Glomerular visceral epithelial cell (primary cell): ENCODE measurements around the gene LHX2.

Source experiments
- DNase-seq: peaks from one replicate; pipeline ENCODE4 v3.0.0-alpha.2; 2016; ENCODE audit errors: extremely low spot score

LHX2 gene

GRCh38 chr9:124013309-124014210, 2.0 kb downstream of the LHX2 start:
- DNase-seq, result no peak

- no peak for DNase-seq
Measured at GRCh38 chr9:124014211-124014955, 2.8 kb downstream of the LHX2 start.

DNA sequence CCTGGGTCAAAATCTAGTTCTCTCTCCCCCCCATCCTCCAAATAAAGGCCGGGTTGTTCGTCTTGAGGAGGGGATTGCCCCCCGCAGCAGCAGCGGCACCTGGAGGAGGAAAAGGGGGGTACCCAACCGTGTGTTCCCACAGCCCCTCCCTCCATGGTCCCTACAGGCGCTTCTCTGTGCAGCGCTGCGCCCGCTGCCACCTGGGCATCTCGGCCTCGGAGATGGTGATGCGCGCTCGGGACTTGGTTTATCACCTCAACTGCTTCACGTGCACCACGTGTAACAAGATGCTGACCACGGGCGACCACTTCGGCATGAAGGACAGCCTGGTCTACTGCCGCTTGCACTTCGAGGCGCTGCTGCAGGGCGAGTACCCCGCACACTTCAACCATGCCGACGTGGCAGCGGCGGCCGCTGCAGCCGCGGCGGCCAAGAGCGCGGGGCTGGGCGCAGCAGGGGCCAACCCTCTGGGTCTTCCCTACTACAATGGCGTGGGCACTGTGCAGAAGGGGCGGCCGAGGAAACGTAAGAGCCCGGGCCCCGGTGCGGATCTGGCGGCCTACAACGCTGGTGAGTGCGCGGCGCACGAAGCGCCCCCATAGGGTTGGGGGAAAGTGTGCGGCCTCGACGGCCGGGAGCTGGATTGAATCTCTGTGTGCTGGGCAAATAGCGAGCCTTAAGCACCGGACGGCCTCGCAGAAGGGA, 3.5 kb downstream of the LHX2 start:
- no peak for DNase-seq

DNA sequence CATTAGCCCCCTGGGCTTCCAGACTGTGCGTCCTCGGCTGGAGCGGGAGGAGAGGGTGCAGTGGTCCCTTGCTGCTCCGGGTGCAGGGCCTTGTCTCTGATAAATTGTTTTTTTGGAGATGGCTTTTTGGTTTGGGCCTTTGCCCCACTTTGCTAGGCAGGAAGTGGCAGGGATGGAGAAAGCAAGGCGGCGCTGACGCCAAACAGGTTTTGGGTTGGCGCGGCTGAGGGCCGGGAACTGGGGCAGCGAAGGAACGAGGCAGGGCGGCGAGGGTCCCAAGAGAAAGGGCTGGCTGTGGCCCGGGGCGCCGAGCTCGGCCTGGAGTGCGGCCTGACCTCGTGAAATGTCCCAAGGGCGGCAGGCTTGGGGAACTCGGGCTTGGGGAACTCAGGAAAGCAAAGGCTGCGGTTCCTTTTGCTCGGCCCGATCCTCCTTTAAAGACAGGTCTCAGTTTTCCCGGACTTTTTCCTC, 4.1 kb downstream of the LHX2 start:
- DNase-seq, result no peak

DNA sequence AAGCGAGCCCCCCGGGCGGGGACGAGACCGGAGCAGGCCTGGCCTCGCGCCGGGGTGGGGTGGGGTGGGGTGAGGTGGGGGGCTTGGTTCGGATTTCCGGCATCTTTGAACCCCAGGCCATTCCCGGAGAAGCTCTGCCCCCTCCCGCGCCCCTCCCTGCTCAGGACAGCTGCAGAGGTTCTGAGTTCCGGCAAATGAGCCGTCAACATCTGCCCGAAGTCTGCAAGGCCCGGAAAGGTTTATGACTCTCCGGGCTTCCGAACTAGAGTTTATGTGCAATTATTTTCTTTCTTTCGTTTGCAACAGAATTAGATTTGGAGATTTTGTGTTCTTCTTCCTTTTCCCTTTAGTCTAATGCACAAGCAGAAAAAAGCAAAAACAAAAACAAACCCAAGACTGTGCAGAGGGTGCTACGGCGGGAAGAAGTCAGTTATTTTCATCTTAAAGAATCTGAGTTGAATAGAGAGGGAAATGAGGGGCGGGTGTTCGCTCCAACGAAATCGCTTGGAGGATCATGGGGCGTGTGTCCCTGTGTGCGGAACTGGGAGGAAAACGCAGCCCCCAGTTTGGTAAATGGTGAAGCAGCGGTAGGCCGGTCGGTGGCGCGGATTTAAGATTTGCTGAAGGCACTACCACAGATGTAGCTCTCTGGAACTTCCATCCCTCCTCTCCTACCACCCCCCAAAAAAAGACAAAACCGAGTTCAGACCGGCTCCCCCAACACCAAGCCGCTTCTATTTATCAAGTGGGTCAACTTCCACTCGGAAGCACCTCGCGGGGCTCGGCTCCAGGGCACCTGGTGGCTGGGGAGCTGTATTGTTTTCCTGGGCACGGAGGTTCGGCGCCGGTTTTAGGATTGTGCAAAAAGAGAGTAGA, 4.8 kb downstream of the LHX2 start:
- DNase-seq, result no peak

- no peak for DNase-seq
Measured at GRCh38 chr9:124017051-124017928, 5.7 kb downstream of the LHX2 start.

DNA sequence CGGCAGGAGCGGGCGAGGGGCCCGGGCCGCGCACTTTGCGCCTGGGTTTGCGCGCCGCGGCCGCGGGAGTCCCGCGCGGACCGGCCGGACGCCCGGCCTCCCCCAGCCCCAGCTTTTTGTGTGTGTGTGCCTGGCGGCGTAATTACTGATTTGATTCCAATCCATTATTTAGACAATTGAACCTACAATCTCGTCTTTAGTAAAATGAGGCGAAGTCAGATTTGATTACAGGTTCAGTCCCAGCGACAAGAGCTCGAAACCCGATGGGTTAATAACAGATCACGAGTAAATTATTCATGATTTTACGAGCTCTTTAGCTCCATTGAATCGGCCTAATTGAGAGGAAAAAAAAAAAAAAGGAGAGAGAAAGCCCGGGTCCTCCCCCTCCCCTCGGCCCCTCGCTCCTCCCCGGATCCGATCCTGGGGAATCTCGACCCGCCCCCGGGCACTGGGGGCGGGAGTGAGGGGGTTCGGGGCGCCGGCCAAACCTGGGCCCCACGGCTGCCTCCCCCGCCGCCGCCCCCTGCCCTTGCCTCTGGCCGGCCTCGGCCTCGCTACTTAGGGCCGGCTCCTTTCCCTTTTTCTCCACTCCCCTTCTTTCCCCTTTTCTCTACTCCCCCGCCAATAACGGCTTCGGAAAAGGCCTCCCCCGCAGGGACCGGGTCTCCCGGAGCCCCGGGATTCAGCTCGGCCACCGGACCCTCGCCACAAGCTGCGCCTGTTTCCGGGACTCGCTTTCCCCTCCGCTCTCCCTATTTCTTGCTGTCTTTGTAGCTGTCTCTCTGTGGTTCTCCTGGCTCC, 6.6 kb downstream of the LHX2 start:
- DNase-seq, result no peak

GRCh38 chr9:124018730-124019697, 7.4 kb downstream of the LHX2 start:
- no peak for DNase-seq

DNA sequence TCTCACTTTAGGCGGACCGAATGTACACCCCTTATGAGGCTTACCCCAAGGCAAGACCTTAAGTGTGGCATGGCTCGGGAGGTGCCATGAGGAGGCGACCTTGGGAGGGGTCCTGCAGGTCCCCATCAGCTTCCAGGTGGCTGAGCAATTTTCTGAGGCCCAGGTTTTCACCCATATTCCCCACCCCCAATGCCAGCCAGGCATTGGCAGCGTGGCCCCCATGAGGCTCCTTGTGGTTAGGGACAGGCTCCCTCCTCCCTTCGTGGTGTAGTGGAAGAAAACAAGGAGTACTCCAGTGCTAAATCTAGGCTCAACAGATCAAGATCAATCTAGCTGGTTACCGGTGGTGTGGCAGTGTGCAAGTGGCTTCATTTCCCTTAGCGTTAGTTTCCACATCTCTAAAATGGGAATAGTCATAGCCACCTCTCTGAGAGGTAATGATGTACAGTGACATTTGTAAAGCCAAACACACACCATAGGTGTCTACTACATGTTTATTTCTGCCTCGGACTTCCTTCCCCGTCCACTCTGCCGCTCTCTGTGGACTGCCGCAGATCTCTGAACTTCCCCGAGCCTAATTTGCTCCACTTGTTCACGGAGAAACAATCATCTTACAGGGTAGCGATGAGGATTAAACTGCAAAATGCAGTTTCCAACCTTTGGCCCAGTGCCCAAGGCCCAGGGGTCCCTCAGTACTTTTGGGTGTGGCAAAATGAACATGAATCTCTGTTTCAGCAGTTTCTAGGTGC, 8.4 kb downstream of the LHX2 start:
- DNase-seq, result no peak

- DNase-seq, result peak; percentile 11
Measured at GRCh38 chr9:124020520-124021384, 9.2 kb downstream of the LHX2 start.

- DNase-seq, result no peak
Measured at GRCh38 chr9:124021385-124021769, 9.8 kb downstream of the LHX2 start.

- no peak for DNase-seq
Measured at GRCh38 chr9:124022201-124023121, 10.9 kb downstream of the LHX2 start.

DNA sequence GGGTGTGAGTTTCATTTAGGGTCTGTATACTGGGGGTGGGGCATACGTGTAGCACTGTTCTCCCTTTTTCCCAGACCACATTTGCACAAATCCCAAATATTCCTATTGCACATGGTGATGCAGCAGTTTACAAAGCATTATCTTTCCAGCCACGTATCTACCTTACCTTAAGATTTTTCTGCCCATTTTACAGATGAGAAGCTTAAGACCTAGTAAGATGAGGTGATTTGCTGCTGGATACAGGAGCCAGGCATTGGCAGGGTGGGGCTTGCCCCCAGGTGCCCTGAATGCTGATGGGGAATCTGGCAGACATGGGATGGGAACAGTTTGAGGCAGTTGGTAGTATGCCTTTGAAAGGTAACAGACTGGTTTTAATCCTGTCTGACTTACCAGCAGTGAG, 12.5 kb downstream of the LHX2 start:
- no peak for DNase-seq

GRCh38 chr9:124029617-124030016, 18.0 kb downstream of the LHX2 start:
- no peak for DNase-seq

GRCh38 chr9:124030969-124031451, 19.4 kb downstream of the LHX2 start:
- no peak for DNase-seq
